Prostate gland (tissue), 2 donors: ENCODE measurements around the gene CGNL1.

Experiments used
- CTCF ChIP-seq, 4 experiments: fragments of 200-600 bp in 2 of 4; fragments of 450-650 bp in 2 of 4; sonication (generic) in 2 of 4; IDR thresholded peaks; 1 replicate in 3 of 4; 2 replicates in 1 of 4; pipeline ENCODE4 v1.5.1; 2016 to 2019; ENCODE audit warnings: antibody characterized with exemption in 4 of 4, mild to moderate bottlenecking in 2 of 4, moderate library complexity in 2 of 4
- POLR2A ChIP-seq: fragments of 450-650 bp; IDR thresholded peaks from one replicate; pipeline ENCODE4 v1.6.1; 2016; ENCODE audit warnings: antibody characterized with exemption, mild to moderate bottlenecking

- TF ChIP-seq CTCF (IDR thresholded peaks at IDR 0.05): no peak
- no peak for TF ChIP-seq POLR2A
Measured at GRCh38 chr15:57597431-57597830, 221.1 kb downstream of the CGNL1 start.
